Measurements from ENCODE around the gene C6orf120. TPM values are rescaled to one million over a fixed set of nuclear protein-coding genes. Genes with fewer than 3 reads are reported as not detected.

The C6orf120 gene
- total and polyA plus RNA-seq, 9 of the 15 experiments (the other 6 are each of a cell fraction or from before 2014, with no cell fraction given), result 7.7 to 44.9 (median 34.8) TPM

- TF ChIP-seq NCOA2 (IDR thresholded peaks at IDR 0.05; ENCODE audit: partially characterized antibody in 2 of 2) (no peak), USF1 (CRISPR knock-in tag; IDR thresholded peaks at IDR 0.05) (no peak), ZBTB49 (CRISPR knock-in tag; IDR thresholded peaks at IDR 0.05; ENCODE audit: borderline replicate concordance) (no peak), ARID4B (CRISPR knock-in tag; IDR thresholded peaks at IDR 0.05) (no peak), CBX2 (IDR thresholded peaks at IDR 0.05; ENCODE audit: insufficient read depth, low read length, poor library complexity, severe bottlenecking) (no peak), RREB1 (CRISPR knock-in tag; IDR thresholded peaks at IDR 0.05) (no peak), ZFP30 (CRISPR knock-in tag; IDR thresholded peaks at IDR 0.05; ENCODE audit: borderline replicate concordance) (no peak), ZBTB7A (IDR thresholded peaks at IDR 0.05; ENCODE audit: borderline replicate concordance, control insufficient read depth, low read depth, low read length) (no peak; the same call in 1 of the 2 replicates), ZNF707 (CRISPR knock-in tag; conservative IDR thresholded peaks at IDR 0.05) (no peak), SLC30A9 (CRISPR knock-in tag; IDR thresholded peaks at IDR 0.05) (no peak)
Measured at GRCh38 chr6:169725125-169726048, 23.5 kb downstream of the C6orf120 start (continued).

Measured in K562 (cell line).